22Rv1 (cell line): Measurements from ENCODE around the gene PPM1H.

Experiments
- CTCF ChIP-seq: fragments of 450-650 bp; IDR thresholded peaks from 2 replicates; pipeline ENCODE4 v1.5.1; 2017; ENCODE audit warnings: mild to moderate bottlenecking
- ZFX ChIP-seq: fragments of 450-650 bp; IDR thresholded peaks from 2 replicates; pipeline ENCODE4 v1.6.1; 2017; ENCODE audit warnings: antibody characterized with exemption, borderline replicate concordance

- TF ChIP-seq CTCF: no peak
- TF ChIP-seq ZFX: no peak
Observed at GRCh38 chr12:62967701-62968100, 32.8 kb upstream of the PPM1H start.
